GM13976 (cell line): ENCODE measurements around the gene CHRM5.

Source experiments
- DNase-seq: peaks from one replicate; pipeline ENCODE4 v3.0.0; 2012; ENCODE audit warnings: low spot score
- CTCF ChIP-seq: IDR thresholded peaks from 2 replicates; pipeline ENCODE4 v1.5.1; 2012; ENCODE audit warnings: borderline replicate concordance, mild to moderate bottlenecking; ENCODE audit not compliant: insufficient read depth; ENCODE audit errors: extremely low read depth, missing control alignments, control extremely low read depth
- in situ Hi-C: fragments of 300-500 bp; cut with MboI; formaldehyde crosslinking; loops from one replicate; pipeline ENCODE4 v1.12.0; 2022; ENCODE audit warnings: low sequenced_read_pairs, mixed read lengths, inconsistent platforms; ENCODE audit not compliant: unreplicated experiment

CHRM5 gene

GRCh38 chr15:34109797-34110663, 141.7 kb downstream of the CHRM5 start:
- in situ Hi-C loops = loop anchor here (10.0 kb wide), 1 partner anchor 105 kb away; the partner anchor contains the start of gene KATNBL1
- peak; percentile 38 for DNase-seq
- peak; percentile 64 for TF ChIP-seq CTCF

GRCh38 chr15:34111488-34111887, 143.2 kb downstream of the CHRM5 start:
- in situ Hi-C loops = no loop called here
- no peak for TF ChIP-seq CTCF
- no peak for DNase-seq

GRCh38 chr15:34114215-34114614, 145.9 kb downstream of the CHRM5 start:
- in situ Hi-C loops = no loop called here
- TF ChIP-seq CTCF = no peak
- DNase-seq = no peak

GRCh38 chr15:34114739-34115138, 146.4 kb downstream of the CHRM5 start:
- no peak for TF ChIP-seq CTCF
- no peak for DNase-seq
- in situ Hi-C loops = no loop called here

- no peak for TF ChIP-seq CTCF
- no peak for DNase-seq
- in situ Hi-C loops = no loop called here
Measured at GRCh38 chr15:34116620-34117019, 148.3 kb downstream of the CHRM5 start.
